Endothelial cell of umbilical vein (primary cell): ENCODE measurements around the gene WDR7. TPM values are rescaled to one million over a fixed set of nuclear protein-coding genes. Genes with fewer than 3 reads are reported as not detected.

ENCODE experiments used
- BruUV-seq: library from RNA; stranded (reverse); fragments of 400-500 nt; replicated peaks from 2 replicates; lab custom pipeline; 2021; lab: Mats Ljungman, UMichigan
- CTCF ChIA-PET: fragments of 300-600, 350-600 bp; sonication (Branson Sonifier 250); formaldehyde crosslinking; loops from one replicate; lab custom pipeline; 2021; ENCODE audit warnings: antibody characterized with exemption, inconsistent platforms; lab: Charles Lee
- POLR2A ChIA-PET: fragments of 300-600, 350-600 bp; sonication (Branson Sonifier 250); formaldehyde crosslinking; loops from one replicate; lab custom pipeline; 2021; ENCODE audit warnings: antibody characterized with exemption, inconsistent platforms; lab: Charles Lee
- DNase-seq: peaks from one replicate; pipeline ENCODE4 v3.0.0-alpha.2; 2011; ENCODE audit warnings: low read depth, low spot score
- FAIRE-seq: peaks from 2 replicates; lab custom pipeline; 2011; peaks lifted over from hg19 to GRCh38; lab: Jason Lieb, UNC
- H2AFZ ChIP-seq: 2 replicates; pipeline ENCODE4 v1.6.0; 2012; ENCODE audit warnings: low read depth, low read length, control low read depth, inconsistent platforms
- H3K27ac ChIP-seq: 2 replicates; pipeline ENCODE4 v1.5.1; 2011; ENCODE audit warnings: low read depth, mild to moderate bottlenecking, control low read depth, low read length, moderate library complexity; ENCODE audit not compliant: insufficient read depth
- H3K27me3 ChIP-seq, 2 experiments: 2 replicates each; pipeline versions ENCODE4 v1.6.0 to v1.6.1; 2011; ENCODE audit warnings: low read length in 2 of 2, mixed read lengths in 1 of 2; ENCODE audit not compliant: control insufficient read depth in 2 of 2, insufficient read depth in 2 of 2
- H3K36me3 ChIP-seq, 2 experiments: 2 replicates in 1 of 2; 3 replicates in 1 of 2; pipeline ENCODE4 v1.5.1; 2011; ENCODE audit warnings: low read length in 2 of 2, mild to moderate bottlenecking in 1 of 2, moderate library complexity in 1 of 2; ENCODE audit not compliant: control insufficient read depth in 2 of 2, insufficient read depth in 2 of 2; ENCODE audit errors: extremely low read depth in 1 of 2
- H3K4me1 ChIP-seq: 3 replicates; pipeline ENCODE4 v1.5.1; 2011; ENCODE audit warnings: mild to moderate bottlenecking, low read length; ENCODE audit not compliant: control insufficient read depth, insufficient read depth; ENCODE audit errors: extremely low read depth
- H3K4me2 ChIP-seq: 2 replicates; pipeline ENCODE4 v1.6.1; 2011; ENCODE audit warnings: low read length, control low read depth, mixed read lengths; ENCODE audit not compliant: insufficient read depth
- H3K4me3 ChIP-seq, 3 experiments: fragments of 200-600 bp in 1 of 3; sonication (generic), shearing (Covaris generic) in 1 of 3; replicated peaks in 1 of 3; 2 replicates each; pipeline ENCODE4 v1.5.1; 2011 to 2016; ENCODE audit warnings: control low read depth in 3 of 3, low read length in 3 of 3, mild to moderate bottlenecking in 2 of 3, inconsistent platforms in 1 of 3, low read depth in 1 of 3, moderate library complexity in 1 of 3; ENCODE audit not compliant: insufficient read depth in 1 of 3
- H3K79me2 ChIP-seq: 2 replicates; pipeline ENCODE4 v1.6.0; 2012; ENCODE audit warnings: low read length, inconsistent platforms; ENCODE audit not compliant: control insufficient read depth, insufficient read depth
- H3K9ac ChIP-seq: replicated peaks from 2 replicates; pipeline ENCODE3; 2011; ENCODE audit warnings: low read length, control low read depth; ENCODE audit not compliant: insufficient read depth; ENCODE audit errors: extremely low read depth
- H3K9me1 ChIP-seq: replicated peaks from 3 replicates; pipeline ENCODE4 v1.6.0; 2011; ENCODE audit warnings: mild to moderate bottlenecking, low read length; ENCODE audit not compliant: control insufficient read depth, insufficient read depth; ENCODE audit errors: extremely low read depth
- H3K9me3 ChIP-seq: replicated peaks from 2 replicates; pipeline ENCODE4 v1.5.1; 2012; ENCODE audit warnings: low read length, inconsistent platforms; ENCODE audit not compliant: control insufficient read depth, insufficient read depth
- H4K20me1 ChIP-seq: replicated peaks from 2 replicates; pipeline ENCODE3; 2011; ENCODE audit warnings: mild to moderate bottlenecking, low read length; ENCODE audit not compliant: control insufficient read depth, insufficient read depth; ENCODE audit errors: extremely low read depth
- CTCF ChIP-seq, 2 donors: IDR thresholded peaks; 1 replicate in 1 of 2; 2 replicates in 1 of 2; pipeline ENCODE4 v1.5.1; 2011; ENCODE audit warnings: low read length in 2 of 2, mild to moderate bottlenecking in 2 of 2, moderate library complexity in 2 of 2, control low read depth in 1 of 2, inconsistent platforms in 1 of 2, low read depth in 1 of 2; ENCODE audit not compliant: insufficient read depth in 1 of 2; ENCODE audit errors: extremely low read depth in 1 of 2
- EZH2 ChIP-seq: IDR thresholded peaks from 2 replicates; pipeline ENCODE4 v1.6.1; 2012; ENCODE audit warnings: borderline replicate concordance, low read depth, mild to moderate bottlenecking, moderate library complexity, low read length, inconsistent platforms; ENCODE audit not compliant: severe bottlenecking
- FOS ChIP-seq: IDR thresholded peaks from 2 replicates; pipeline ENCODE4 v1.6.1; 2011; ENCODE audit warnings: mild to moderate bottlenecking, low read length, moderate library complexity, borderline replicate concordance; ENCODE audit not compliant: insufficient read depth
- GATA2 ChIP-seq: IDR thresholded peaks from 2 replicates; pipeline ENCODE4 v1.7.0; 2011; ENCODE audit warnings: low read depth, mild to moderate bottlenecking, moderate library complexity, mixed read lengths, low read length; ENCODE audit not compliant: insufficient read length, insufficient read depth
- JUN ChIP-seq: IDR thresholded peaks from 2 replicates; pipeline ENCODE4 v1.6.1; 2011; ENCODE audit warnings: borderline replicate concordance, low read depth; ENCODE audit not compliant: insufficient read length, insufficient read depth
- MAX ChIP-seq: IDR thresholded peaks from 2 replicates; pipeline ENCODE4 v1.6.1; 2011; ENCODE audit not compliant: insufficient read depth, insufficient read length
- MYC ChIP-seq: IDR thresholded peaks from one replicate; pipeline ENCODE4 v1.6.1; 2011; ENCODE audit warnings: mild to moderate bottlenecking, low read depth, low read length
- POLR2A ChIP-seq: IDR thresholded peaks from 2 replicates; pipeline ENCODE4 v1.6.1; 2012; ENCODE audit warnings: low read depth, mild to moderate bottlenecking, control low read depth, low read length
- POLR2AphosphoS5 ChIP-seq: IDR thresholded peaks from 2 replicates; pipeline ENCODE4 v1.6.1; 2012; ENCODE audit warnings: low read depth, mild to moderate bottlenecking, control low read depth, low read length, moderate library complexity; ENCODE audit not compliant: insufficient read depth
- dilution Hi-C: fragments of 300-500 bp; cut with MboI; formaldehyde crosslinking; loops from one replicate; pipeline ENCODE4 v1.15.0; 2019; ENCODE audit warnings: low sequenced_read_pairs; ENCODE audit not compliant: extremely low pct_ligation_motif_present
- intact Hi-C: fragments of 100-400 bp; cut with micrococcal nuclease; formaldehyde crosslinking; loops from one replicate; pipeline ENCODE4 v1.10.0; 2022
- polyA plus RNA-seq, 4 experiments: library from polyadenylated mRNA; depleted of rRNA in 3 of 4; stranded (reverse) in 3 of 4; unstranded in 1 of 4; fragments of >200 nt; gene quantifications; 2 replicates each; pipeline versions ENCODE4 v1.2.1 to v1.2.3, GENCODE V29; 2011 to 2012; ENCODE audit warnings: missing spikeins in 1 of 4
- total RNA-seq: library from RNA; stranded (reverse); gene quantifications from 2 replicates; pipeline ENCODE4 v1.2.3, GENCODE V29; 2021

WDR7 gene
- total and polyA plus RNA-seq, 2 donors (not counting 3 experiments of a cell fraction or from before 2014, with no cell fraction given): 5.9 to 19.0 TPM

- no peak overlapping the region for H2AFZ ChIP-seq
- no peak for TF ChIP-seq MAX
- no peak for TF ChIP-seq MYC
- no peak for TF ChIP-seq CTCF (IDR thresholded peaks at IDR 0.05; ENCODE audit: extremely low read depth in 1 of 2, insufficient read depth in 1 of 2, low read depth in 1 of 2, low read length in 2 of 2)
- TF ChIP-seq POLR2AphosphoS5: no peak
- no peak for TF ChIP-seq JUN
- no peak for TF ChIP-seq FOS
- TF ChIP-seq GATA2: no peak
- no peak for TF ChIP-seq EZH2
- no peak for TF ChIP-seq POLR2A
- no peaks in the 10 kb centered on the region for H3K4me1 ChIP-seq
- no peaks in the 10 kb centered on the region for H3K36me3 ChIP-seq
- ChIA-PET POLR2A (no interaction called here), CTCF (no interaction called here)
- H3K79me2 ChIP-seq: no peaks in the 10 kb centered on the region
- FAIRE-seq (no peak), DNase-seq (no peak)
- no peak overlapping the region for H3K27ac ChIP-seq
- H3K9me1 ChIP-seq: no peaks in the 10 kb centered on the region
- no peaks in the 10 kb centered on the region for H3K27me3 ChIP-seq
- H3K9ac ChIP-seq: no peak overlapping the region
- no TSS peak for BruUV-seq
- dilution Hi-C loops (no loop called here), intact Hi-C loops (no loop called here)
- H3K4me3 ChIP-seq: no peak overlapping the region
- no peak overlapping the region for H3K4me2 ChIP-seq
- H4K20me1 ChIP-seq: no peaks in the 10 kb centered on the region
- no peaks in the 10 kb centered on the region for H3K9me3 ChIP-seq
These were observed 283.7 kb downstream of the WDR7 start for GRCh38 chr18:56934906-56935305.
